Middle frontal gyrus (tissue), 1 donor: ENCODE measurements around the gene ALDH3B1.

Experiments used
- DNase-seq: peaks from one replicate; pipeline ENCODE4 v3.0.0-alpha.2; 2015; ENCODE audit warnings: low spot score; ENCODE audit errors: extremely low spot score

ALDH3B1 gene

GRCh38 chr11:67997475-67997921 is 12.6 kb upstream of the ALDH3B1 start:
- no peak for DNase-seq

GRCh38 chr11:67998150-67999045 is 11.7 kb upstream of the ALDH3B1 start:
- no peak for DNase-seq

- no peak for DNase-seq
These were observed 10.9 kb upstream of the ALDH3B1 start for GRCh38 chr11:67999201-67999629.

GRCh38 chr11:67999704-68000103 is 10.4 kb upstream of the ALDH3B1 start:
- no peak for DNase-seq

- no peak for DNase-seq
These were observed 7.6 kb upstream of the ALDH3B1 start for GRCh38 chr11:68002575-68002937.

GRCh38 chr11:68002938-68003845 is 6.9 kb upstream of the ALDH3B1 start:
- no peak for DNase-seq

GRCh38 chr11:68003846-68004550 is 6.1 kb upstream of the ALDH3B1 start, which contains the start of gene UNC93B1:
TSS of gene UNC93B1 (minus strand) at chr11:68004097. CDS start at chr11:68004043, 54 bp downstream.
- no peak for DNase-seq

- no peak for DNase-seq
These were observed 5.4 kb upstream of the ALDH3B1 start for GRCh38 chr11:68004551-68005335.

- DNase-seq: no peak
These were observed 3.4 kb upstream of the ALDH3B1 start for GRCh38 chr11:68006606-68007166.

- DNase-seq: no peak
These were observed 2.4 kb upstream of the ALDH3B1 start for GRCh38 chr11:68007498-68008380.

- no peak for DNase-seq
These were observed 1.5 kb upstream of the ALDH3B1 start for GRCh38 chr11:68008381-68009337.

- DNase-seq: no peak
These were observed 587 bp upstream of the ALDH3B1 start for GRCh38 chr11:68009391-68010089.

- no peak for DNase-seq
These were observed 1.2 kb downstream of the ALDH3B1 start for GRCh38 chr11:68011051-68011943.

GRCh38 chr11:68012044-68012842 is 2.1 kb downstream of the ALDH3B1 start:
- DNase-seq: no peak

- no peak for DNase-seq
These were observed 2.9 kb downstream of the ALDH3B1 start for GRCh38 chr11:68012843-68013610.
